Activated effector memory CD4-positive, alpha-beta T cell treated with Interleukin-2 at 50 U/mL for 16 hours (primary cell): ENCODE data around the gene UBTFL1.
"Not testable (repeated sequence)": the region's sequence is repeated elsewhere in the genome, so short reads cannot be mapped to it uniquely, and the experiment has no call there.

Experiments used
- DNase-seq: peaks from one replicate; pipeline ENCODE4 v3.0.0-alpha.2; 2020

The UBTFL1 gene

DNA sequence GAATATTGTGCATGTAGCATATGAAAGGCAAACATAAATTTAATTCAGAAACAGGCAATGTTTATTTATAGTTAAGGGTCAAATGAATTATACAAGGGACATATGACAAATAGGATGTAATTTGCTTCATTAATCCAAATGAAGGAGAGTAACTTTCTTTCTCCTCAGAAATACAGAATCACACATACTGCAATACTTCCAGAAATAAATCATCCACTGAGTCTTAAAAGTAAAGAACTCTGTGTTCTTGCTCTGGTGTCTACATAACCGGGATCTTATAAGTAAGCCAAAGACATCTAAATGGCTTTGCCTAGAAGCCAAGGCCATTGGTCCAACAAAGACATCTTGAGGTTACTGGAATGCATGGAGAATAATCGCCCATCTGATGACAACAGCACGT lies at the start of gene UBTFL1:
UBTFL1 (plus strand) TSS at position 301 of the 400 bp plus-strand sequence; CDS start at position 301, 0 bp downstream.
- not testable (repeated sequence) for DNase-seq

- DNase-seq, result not testable (repeated sequence)
Measured at GRCh38 chr11:90051591-90052209, 34.0 kb upstream of the UBTFL1 start.

DNA sequence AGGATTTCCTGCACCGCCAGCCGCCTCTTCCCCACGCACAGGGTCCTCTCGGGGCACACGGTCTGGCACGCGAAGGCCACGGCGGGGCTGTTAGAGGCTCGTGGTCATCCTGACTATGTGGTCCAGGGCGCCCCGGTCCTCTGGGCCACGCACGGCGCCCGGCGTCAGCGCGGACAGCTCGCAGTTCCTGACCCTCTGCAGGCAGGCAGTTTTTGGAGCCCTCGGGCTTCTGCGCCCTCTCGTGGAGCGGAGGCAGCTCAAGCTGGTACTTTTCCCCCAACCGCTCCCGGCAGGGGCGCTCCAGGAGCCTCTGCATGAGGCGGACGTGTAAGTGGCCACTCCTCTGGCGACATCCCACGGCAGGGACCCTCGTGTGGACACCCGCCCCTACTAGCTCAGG lies 33.4 kb upstream of the UBTFL1 start:
- not testable (repeated sequence) for DNase-seq

GRCh38 chr11:90053545-90053944 lies 32.2 kb upstream of the UBTFL1 start:
- not testable (repeated sequence) for DNase-seq

DNA sequence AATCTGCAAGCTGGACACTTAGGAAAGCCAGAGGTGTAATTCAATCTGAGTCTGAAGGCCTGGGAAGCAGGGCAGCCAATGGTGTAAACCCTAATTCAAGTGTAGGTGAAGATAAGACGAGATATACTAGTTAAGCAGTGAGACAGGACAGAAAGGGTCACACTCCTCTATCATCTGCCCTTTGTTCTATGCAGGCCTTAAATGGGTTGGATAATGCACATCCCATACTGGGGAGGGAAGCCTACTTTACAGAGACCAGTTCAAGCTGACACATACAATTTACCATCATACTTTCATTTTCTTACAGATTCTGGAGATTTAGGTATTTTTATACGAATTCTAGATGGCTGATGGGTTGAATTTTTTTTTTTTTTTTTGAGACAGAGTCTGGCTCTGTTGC lies 3.0 kb downstream of the UBTFL1 start:
- not testable (repeated sequence) for DNase-seq

DNA sequence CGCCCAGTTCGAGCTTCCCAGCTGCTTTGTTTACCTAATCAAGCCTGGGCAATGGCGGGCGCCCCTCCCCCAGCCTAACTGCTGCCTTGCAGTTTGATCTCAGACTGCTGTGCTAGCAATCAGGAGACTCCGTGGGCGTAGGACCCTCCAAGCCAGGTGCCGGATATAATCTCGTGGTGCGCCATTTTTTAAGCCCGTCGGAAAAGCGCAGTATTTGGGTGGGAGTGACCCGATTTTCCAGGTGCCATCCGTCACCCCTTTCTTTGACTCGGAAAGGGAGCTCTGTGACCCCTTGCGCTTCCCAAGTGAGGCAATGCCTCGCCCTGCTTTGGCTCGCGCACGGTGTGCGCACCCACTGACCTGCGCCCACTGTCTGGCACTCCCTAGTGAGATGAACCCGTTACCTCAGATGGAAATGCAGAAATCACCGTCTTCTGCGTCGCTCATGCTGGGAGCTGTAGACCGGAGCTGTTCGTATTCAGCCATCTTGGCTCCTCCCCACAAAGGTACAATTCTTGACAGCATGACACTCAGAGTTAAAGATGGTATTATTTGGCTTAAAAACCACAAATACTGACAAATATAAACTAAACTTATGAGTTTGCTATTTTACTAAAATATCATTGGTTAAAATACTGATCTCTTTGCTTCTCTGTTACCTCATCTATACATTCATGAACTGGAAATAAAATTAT lies 9.6 kb downstream of the UBTFL1 start:
- DNase-seq, result not testable (repeated sequence)

DNA sequence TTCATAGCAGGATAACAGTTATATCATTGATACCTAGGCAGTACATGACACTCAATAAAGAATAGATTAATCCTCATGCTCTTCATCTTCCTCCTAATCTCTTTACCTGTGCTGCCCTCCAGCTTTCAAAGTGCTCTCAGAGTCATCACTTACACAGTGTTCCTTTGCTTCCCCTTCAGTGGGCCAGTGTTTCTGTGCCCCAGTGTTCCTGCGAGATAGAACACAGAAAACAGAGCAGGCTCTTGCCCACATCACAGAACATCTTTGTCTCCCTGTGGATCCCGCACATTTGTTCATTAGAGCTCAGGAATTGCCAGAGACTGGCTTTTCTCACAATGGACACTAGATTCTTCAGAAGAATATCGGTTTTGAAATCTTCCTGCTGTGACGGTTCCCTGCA lies 12.5 kb downstream of the UBTFL1 start:
- DNase-seq, result not testable (repeated sequence)

DNA sequence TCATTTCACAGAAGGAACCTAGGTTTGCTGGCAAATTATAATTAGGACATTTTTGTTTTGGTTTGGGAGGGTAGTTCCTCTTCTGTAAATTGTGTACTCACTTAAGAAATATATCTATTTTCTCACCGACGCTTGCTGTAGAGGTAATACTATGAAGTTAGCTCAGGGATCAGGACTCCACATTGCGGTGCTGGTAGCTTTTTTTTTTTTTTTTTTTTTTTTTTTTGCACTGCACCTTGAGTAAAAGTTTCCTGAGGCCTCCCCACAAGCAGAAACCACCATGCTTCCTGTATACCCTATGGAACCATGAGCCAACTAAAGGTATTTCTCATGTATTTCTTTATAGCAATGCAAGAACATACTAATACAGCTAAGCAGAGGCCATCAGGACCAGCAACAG lies 14.7 kb downstream of the UBTFL1 start:
- no peak for DNase-seq

GRCh38 chr11:90113541-90113940 lies 27.8 kb downstream of the UBTFL1 start:
- no peak for DNase-seq

DNA sequence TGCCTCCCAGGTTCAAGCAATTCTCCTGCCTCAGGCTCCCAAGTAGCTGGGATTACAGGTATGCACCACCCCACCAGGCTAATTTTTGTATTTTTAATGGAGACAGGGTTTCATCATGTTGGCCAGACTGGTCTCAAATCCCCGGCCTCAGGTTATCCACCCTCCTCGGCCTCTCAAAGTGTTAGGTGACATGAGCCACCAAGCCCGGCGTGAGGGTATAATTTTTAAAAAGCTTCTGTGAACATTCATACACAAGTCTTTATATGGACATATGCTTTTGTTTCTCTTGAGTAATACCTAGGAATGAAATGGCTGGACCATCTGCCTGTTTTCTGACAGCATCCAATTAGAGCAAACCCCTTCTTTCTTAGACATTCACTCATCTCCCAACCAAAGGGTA lies 34.4 kb downstream of the UBTFL1 start:
- DNase-seq, result no peak

DNA sequence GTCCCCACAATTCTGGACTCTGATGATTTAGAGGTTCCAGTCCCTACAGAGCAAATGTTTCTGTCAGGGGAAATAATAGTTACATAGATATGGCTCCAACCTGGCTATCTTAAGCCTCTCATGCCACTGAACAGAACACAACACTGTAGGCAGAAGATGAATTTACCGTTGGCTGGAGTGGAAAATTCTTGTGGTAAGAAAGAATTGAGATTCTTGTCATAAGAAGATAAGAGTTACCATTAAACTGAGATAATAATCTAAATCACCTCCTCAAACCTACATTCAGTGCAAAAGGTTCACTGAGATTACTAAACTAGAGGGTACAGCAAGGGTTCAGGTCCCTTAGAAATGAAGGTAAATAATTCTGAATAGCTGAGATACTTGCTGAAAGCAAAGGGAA lies 38.6 kb downstream of the UBTFL1 start:
- DNase-seq, result no peak

- no peak for DNase-seq
Measured at GRCh38 chr11:90124946-90125345, 39.2 kb downstream of the UBTFL1 start.

- no peak for DNase-seq
Measured at GRCh38 chr11:90133560-90134477, 48.1 kb downstream of the UBTFL1 start.

GRCh38 chr11:90134478-90135003 lies 48.8 kb downstream of the UBTFL1 start, which contains the start of gene NAALAD2:
TSS of gene NAALAD2 (plus strand) at chr11:90134663. CDS start at chr11:90134759, 96 bp downstream.
- no peak for DNase-seq

DNA sequence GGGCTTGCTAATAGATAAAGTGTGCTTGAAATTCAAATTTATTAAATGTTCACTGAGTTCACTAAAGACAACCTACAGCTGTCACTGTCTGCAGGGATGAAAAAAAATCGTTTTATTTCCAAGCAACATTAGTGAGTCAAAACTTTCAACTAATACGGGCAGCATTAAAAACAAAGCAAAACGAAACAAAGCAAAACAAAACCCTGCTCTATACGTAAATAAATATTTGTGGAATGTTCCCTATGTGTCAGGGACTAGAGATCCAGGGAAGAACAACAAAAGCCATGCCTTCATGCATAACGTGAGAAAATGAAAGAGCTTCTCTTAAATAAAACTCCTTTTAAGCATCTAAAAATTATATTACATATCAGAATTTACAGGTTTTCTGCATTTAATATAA lies 49.3 kb downstream of the UBTFL1 start:
- DNase-seq, result no peak
